AG08396 (cell line): ENCODE data around the gene BPIFB6.
"Not testable (repeated sequence)": the region's sequence is repeated elsewhere in the genome, so short reads cannot be mapped to it uniquely, and the experiment has no call there.

ENCODE experiments used
- DNase-seq: peaks from one replicate; pipeline ENCODE4 v3.0.0; 2012; ENCODE audit warnings: low spot score, mixed read lengths

BPIFB6 gene

GRCh38 chr20:33030569-33030968, 879 bp upstream of the BPIFB6 start:
- no peak for DNase-seq

DNA sequence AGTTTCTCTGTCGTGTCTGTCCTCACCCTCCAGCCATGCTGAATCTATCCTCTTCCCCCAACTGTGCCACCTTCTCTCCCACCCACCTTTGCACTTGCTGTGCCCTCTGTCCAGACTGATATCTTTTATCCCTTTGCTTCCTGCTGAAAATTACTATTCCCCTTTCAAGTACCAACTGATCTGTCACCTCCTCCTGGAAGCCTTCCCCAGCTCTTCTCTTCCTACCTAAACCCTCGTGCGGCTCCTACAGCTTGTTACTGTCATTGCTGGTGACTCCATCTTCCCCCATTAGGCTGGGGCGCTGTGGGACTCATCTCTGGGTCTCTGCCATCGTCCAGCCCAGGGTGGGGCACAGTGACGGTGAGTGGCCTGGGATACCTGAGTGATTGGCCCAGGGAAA, 1.1 kb downstream of the BPIFB6 start:
- DNase-seq = no peak

- DNase-seq = no peak
Measured at GRCh38 chr20:33033381-33033780, 1.9 kb downstream of the BPIFB6 start.

- DNase-seq = no peak
Measured at GRCh38 chr20:33034115-33034514, 2.7 kb downstream of the BPIFB6 start.

DNA sequence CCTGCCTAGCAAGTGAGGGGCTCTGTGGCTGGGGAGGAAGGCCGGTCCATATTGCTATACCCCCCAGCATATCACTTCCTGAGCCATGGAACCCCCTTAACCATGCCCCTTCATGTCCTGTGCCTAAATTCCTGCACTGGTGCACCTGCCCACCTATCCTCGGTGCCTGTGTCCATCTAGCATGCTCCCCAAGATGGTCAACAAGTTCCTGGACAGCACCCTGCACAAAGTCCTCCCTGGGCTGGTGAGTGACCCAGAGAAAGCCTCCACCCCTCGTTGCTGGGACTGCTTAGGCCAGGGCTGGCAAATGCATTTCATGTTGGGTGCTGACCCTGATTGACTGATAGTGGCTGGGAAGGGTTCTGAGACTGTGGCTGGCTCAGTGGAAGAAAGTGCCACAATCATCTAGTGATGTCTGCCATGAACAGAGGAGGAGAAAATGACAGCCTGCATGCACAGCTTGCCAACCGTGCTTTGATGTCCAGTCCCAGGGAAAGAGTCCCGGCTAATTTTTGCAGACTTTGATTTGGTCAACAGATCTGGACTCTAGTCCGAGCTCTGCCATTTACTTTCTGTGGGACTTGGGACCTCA, 3.5 kb downstream of the BPIFB6 start:
- no peak for DNase-seq

DNA sequence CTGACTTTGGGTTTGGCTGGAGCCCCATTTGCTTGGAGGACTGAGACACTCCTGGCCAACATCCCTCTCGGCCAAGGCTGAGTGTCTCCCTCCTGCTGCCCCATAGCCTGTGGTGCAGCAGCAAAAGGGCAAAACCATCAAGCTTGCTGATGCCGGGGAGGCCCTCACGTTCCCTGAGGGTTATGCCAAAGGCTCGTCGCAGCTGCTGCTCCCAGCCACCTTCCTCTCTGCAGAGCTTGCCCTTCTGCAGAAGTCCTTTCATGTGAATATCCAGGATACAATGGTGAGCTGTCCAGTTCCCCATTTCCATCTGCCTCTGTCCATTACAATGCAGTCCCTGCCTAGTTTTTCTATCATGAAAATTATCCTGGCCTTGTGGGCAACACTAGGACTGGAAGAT, 6.0 kb downstream of the BPIFB6 start:
- no peak for DNase-seq

DNA sequence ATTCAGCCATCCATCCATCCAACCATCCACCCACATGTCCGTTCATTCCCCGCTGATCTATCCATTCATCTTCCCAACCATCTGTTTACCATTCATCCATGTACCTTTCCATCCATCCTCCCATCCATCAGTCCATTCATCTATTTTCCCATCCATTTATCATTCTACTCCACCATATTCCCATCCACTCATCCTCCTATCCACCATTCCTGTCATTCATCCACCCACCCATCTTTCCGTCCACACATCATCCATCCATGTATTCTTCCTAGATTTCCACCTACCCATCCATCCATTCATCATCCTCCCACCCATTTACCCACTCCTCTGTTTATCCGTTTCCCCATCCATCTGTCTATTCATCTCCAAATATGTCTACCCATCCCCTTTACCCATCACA, 6.8 kb downstream of the BPIFB6 start:
- no peak for DNase-seq

DNA sequence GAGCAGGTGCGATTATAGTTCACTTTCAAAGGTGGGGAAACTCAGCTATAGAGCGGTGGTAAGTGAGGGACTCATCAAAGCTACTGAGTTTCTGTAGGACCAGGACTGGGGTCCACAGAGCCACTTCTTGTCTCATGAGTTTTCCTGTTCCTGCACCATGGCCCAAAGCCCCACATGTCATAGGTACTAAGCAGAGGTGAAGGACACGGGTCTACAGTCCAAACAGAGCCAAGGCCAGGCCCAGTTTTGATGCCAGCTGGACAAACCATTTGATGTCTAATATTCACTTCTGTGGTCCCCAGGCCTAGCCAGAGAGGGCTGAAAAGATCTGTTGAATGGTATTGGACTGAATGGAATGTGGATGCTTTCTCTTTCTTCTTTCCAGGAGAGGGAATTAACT, 11.0 kb downstream of the BPIFB6 start:
- no peak for DNase-seq

DNA sequence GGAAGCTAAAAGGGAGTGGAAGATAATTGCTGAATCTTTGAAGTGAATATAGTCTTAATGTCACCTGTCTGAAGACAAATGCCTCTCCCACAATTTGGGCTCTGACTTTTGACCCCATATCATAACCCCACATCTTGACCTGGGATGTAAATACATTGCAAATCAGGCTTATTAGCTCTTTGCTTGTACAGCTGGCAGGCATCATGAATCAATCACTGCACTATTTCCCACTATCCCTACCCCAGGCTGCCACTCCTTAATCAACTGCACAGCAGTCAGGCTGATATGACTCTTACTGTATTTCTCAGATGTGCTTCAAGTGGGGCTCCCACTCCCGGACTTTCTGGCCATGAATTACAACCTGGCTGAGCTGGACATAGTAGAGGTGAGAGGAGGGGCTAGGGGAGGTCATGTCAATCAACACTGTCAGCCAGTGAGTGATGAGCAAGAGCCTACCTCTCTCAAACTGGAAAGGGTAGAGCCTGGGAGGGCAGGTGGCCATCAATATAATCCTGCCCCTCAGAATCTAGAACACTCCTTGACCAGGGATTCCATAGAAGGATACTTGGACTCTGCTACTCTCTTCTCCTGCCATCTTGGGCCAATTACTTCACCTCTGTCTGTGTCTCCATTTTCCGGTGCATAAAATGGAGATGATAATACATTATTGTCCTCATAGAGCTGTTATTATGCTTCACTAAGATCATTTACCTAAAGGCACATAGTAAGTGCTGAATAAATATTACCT, 11.7 kb downstream of the BPIFB6 start:
- DNase-seq = no peak

DNA sequence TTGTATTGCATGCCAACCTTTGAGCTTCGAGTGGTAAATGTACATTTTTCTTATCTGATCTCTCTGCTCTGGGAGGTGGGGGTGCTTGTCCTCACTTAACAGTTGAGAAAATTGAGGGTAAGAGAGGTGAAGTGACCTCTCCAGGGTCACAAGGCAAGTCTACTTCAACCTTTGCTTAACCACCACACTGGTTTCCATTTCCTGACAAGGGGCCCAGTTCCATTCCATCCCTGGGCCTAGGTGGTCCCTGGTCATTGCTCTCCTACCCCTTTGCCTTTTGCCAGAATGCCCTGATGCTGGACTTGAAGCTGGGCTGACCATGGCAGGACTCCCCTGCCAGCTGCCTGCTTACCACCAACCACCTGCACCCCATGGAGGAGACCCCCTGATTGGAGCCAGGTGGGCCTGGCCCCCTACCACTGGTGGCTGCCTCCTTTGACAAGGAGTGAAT, 12.3 kb downstream of the BPIFB6 start:
- no peak for DNase-seq

DNA sequence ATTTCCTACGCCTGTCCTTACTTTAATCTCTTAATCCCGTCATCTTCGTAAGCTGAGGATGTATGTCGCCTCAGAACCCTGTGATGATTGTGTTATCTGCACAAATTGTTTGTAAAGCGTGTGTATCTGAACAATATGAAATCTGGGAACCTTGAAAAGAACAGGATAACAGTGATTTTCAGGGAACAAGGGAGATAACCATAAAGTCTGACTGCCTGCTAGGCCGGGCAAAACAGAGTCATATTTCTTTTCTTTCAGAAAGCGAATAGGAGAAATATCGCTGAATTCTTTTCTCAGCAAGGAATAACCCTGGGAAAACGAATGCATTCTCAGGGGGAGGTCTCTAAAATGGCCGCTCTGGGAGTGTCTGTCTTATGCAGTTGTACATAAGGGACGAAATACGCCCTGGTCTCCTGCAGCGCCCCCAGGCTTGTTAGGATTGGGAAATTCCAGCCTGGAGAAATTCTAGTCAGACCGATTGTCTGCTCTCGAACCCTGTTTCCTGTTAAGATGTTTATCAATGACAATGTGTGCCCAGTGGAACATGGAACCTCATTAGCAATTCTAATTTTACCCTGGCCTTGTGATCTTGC, 13.8 kb downstream of the BPIFB6 start:
- DNase-seq = not testable (repeated sequence)

GRCh38 chr20:33046412-33046811, 15.0 kb downstream of the BPIFB6 start:
- DNase-seq = no peak

DNA sequence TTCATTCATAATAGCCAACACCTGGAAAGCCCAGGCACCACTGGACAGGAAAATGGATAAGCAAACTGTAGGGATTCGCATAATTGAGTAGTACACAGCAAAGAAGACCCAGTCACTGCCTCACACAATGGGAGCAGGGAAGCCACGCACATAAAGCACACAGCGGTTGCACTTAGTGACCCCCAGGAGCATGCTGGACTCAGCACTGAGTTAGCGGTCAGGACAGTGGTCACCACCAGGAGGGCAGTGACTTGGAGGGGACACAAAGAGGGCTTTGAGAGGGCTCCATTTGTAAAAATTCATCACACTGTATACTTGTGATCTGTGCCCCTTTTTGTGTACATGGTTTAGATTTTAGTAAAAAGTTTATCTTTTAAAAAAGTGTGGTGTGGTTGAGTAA, 19.9 kb downstream of the BPIFB6 start:
- no peak for DNase-seq

DNA sequence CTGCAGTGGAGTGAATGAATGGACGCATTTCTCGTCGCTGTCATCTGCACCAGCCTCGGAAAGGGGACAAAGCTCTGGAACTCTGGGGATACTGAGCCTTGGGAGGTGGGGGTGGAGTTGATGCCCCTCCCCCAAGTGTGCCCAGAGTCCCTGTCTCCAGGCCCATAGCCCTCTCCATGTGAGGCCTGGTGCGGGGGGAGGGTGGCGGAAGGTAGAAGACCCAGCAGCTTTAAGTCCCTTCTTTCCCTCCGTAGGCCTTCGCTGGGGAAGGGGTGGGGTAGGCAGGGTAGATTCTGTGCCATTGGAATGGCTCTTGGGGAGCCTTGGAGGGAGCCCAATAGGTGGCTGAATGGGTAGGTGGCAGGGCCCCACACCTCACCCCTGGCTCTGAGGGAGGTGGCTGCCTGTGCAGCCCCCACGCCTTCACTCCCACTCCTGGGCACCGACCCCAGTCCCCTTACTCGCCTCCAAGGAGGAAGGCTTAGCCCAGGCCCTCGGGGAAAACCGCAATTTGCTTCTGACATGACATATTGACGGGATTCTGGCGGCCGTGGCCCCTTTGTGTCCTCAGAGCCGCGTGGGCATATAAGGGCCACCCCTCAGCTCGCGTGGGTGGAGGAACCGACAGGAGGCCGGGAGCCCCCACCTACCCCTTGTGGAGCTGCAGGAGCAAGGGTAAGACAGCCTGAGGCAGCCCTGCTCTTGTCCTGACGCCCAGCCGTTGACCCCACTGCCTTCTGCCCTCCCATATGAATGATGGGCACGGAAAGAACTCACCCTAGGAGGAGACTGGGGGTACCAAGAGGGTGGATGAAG, 22.1 kb downstream of the BPIFB6 start, which contains the start of gene BPIFB3:
TSS of gene BPIFB3 (plus strand) at position 613 of the 816 bp plus-strand sequence. CDS start 1,533 bp downstream, outside the sequence.
- no peak for DNase-seq

- DNase-seq = no peak
Measured at GRCh38 chr20:33054381-33054780, 22.9 kb downstream of the BPIFB6 start.

DNA sequence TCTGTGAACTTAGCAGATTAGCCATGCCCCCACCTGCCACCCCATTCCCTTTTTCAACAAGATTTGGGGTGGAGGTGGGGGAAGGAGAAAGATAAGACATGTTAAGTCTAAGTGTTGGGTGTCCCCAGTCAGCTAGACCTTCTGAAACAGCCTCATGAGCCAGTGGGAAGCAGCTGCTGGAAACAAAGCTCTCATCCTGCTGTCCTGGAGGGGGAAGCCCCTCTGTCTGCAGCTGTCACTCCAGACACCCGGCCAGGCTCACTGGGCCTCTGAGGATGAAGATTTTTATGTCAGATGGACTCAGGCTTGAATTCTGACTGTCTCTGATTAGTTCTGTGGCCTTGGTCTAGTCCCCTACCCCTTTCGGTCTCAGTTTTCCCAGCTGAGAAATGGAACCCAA, 23.3 kb downstream of the BPIFB6 start:
- no peak for DNase-seq

DNA sequence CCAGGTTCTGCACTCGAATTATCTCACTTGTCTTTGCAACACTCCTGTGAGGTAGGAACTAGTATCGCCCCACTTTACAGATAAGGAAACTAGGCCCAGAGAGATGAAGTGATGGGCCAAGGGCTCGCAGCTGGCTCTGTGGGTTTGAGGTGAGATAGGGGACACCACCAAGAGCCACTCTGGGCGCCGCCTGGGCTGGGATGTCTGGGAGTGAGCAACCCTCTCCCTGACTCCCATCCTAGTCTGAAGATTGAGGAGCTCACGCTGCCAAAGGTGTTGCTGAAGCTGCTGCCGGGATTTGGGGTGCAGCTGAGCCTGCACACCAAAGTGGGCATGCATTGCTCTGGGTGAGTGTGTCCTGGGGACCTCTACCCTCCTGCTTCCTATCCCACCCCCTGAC, 27.7 kb downstream of the BPIFB6 start:
- no peak for DNase-seq

DNA sequence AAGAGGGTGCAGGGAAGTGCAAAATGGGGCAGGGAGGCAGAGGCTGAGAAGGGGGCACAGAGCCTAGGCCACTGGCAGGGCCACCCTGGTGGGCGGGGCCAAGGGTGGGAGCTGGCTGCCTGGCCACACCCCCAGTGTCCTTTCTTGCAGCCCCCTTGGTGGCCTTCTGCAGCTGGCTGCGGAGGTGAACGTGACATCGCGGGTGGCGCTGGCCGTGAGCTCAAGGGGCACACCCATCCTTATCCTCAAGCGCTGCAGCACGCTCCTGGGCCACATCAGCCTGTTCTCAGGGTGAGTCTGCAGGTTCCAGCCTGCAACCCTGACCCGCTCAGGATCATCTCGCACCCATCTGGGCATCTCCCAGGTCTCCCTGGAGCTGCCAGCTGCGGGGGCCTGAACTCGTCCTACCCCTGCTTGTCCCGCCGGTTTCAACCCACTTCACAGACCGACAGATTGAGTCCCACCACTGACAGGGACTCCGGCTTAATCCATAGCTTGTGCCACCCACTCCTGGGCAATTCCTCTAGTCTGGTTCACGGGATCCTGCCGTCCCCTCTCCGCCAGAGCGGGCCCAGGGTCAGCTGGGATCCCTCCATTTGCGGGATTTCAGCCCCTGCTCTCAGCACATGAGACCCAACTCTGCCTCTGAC, 28.4 kb downstream of the BPIFB6 start:
- DNase-seq = no peak

GRCh38 chr20:33061658-33062028, 30.2 kb downstream of the BPIFB6 start:
- DNase-seq = no peak

- DNase-seq = no peak
Measured at GRCh38 chr20:33062105-33062824, 30.8 kb downstream of the BPIFB6 start.

DNA sequence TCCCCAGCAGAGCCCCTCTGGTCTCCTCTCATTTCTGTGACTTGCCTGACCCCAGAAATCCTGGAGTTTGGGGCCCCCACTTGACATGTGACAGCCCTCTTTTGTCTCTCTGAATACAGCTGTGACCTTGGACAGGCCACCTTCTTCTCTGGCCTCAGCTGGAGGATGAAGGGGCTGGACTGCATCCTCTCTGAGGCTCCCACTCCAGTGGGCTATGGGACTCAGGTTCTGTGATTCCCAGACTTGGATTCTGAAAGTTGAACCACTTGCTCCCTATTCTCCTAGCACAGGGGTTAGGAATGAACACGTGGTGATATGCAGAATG, 31.3 kb downstream of the BPIFB6 start:
- no peak for DNase-seq

DNA sequence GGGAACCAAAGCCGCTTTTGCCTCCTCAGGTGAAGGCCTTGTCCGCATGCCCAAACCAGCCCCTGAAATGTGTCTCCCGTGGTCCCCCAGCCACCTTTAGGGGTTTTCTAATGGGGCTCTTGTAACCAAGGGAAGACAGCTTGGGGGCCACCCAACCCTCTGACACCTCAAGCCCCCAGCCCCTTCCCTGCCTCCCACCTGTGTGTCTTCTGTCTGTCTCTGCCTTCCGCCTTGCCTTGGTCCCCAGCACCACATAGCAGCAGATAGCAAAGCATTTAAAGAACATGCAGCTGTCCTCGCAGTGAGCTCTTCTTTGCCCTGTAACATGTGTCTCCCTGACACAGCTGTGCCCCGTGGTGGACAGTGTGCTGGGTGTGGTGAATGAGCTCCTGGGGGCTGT, 31.8 kb downstream of the BPIFB6 start:
- no peak for DNase-seq
